CD4-positive, alpha-beta T cell (primary cell): ENCODE data around the gene ARL5C. TPM values are rescaled to one million over a fixed set of nuclear protein-coding genes. Genes with fewer than 3 reads are reported as not detected.
A peak's percentile ranks its signal among the peaks of the same experiment; 100 is the strongest.

Source experiments
- ATAC-seq: fragments of 200-7000 bp; cut with Tn5 transposase; one replicate; pipeline ENCODE4 v1.10.0; 2022; ENCODE audit warnings: mild to moderate bottlenecking; ENCODE audit not compliant: poor library complexity
- CTCF ChIA-PET: fragments of 350-600 bp; sonication (Branson Sonifier 250); formaldehyde crosslinking; loops from one replicate; lab custom pipeline; 2021; ENCODE audit warnings: antibody characterized with exemption, inconsistent platforms; lab: Charles Lee
- POLR2A ChIA-PET: fragments of 350-600 bp; sonication (Branson Sonifier 250); formaldehyde crosslinking; loops from one replicate; lab custom pipeline; 2021; ENCODE audit warnings: antibody characterized with exemption, inconsistent platforms; lab: Charles Lee
- DNase-seq, 14 experiments: peaks; one replicate each; pipeline ENCODE4 v3.0.0-alpha.2; 2013 to 2020; ENCODE audit warnings: mixed read lengths in 2 of 14
- H3K27ac ChIP-seq, 2 donors: one replicate each; pipeline versions ENCODE4 v1.5.1 to v1.7.0; 2013; ENCODE audit warnings: low read length in 2 of 2, low read depth in 1 of 2, mild to moderate bottlenecking in 1 of 2
- H3K27me3 ChIP-seq, 2 experiments: 1 replicate in 1 of 2; 2 replicates in 1 of 2; pipeline versions ENCODE4 v1.6.1 to v1.7.0; 2013; ENCODE audit warnings: low read length in 2 of 2, control low read depth in 1 of 2, mild to moderate bottlenecking in 1 of 2, moderate library complexity in 1 of 2; ENCODE audit not compliant: insufficient read depth in 2 of 2, control insufficient read depth in 1 of 2
- H3K36me3 ChIP-seq: one replicate; pipeline ENCODE4 v1.6.1; 2013; ENCODE audit warnings: low read length, control low read depth; ENCODE audit not compliant: insufficient read depth
- H3K4me1 ChIP-seq: one replicate; pipeline ENCODE4 v1.6.1; 2013; ENCODE audit warnings: low read length, control low read depth; ENCODE audit not compliant: insufficient read depth
- H3K4me3 ChIP-seq: one replicate; pipeline ENCODE4 v1.5.1; 2013; ENCODE audit warnings: mild to moderate bottlenecking, low read length, moderate library complexity
- H3K9me3 ChIP-seq, 2 experiments: 1 replicate in 1 of 2; 2 replicates in 1 of 2; pipeline versions ENCODE4 v1.6.1 to v1.7.0; 2013; ENCODE audit warnings: low read length in 2 of 2, mild to moderate bottlenecking in 2 of 2, control low read depth in 1 of 2, moderate library complexity in 1 of 2; ENCODE audit not compliant: control insufficient read depth in 1 of 2, insufficient read depth in 1 of 2
- H3K27ac Mint-ChIP-seq: one replicate; pipeline ENCODE4 v1.8.0; 2020; ENCODE audit warnings: mixed read lengths
- H3K27me3 Mint-ChIP-seq: one replicate; pipeline ENCODE4 v1.8.0; 2021; ENCODE audit warnings: mixed read lengths
- H3K36me3 Mint-ChIP-seq: one replicate; pipeline ENCODE4 v1.8.0; 2021; ENCODE audit warnings: low read depth, mixed read lengths
- H3K4me1 Mint-ChIP-seq: one replicate; pipeline ENCODE4 v1.8.0; 2021; ENCODE audit warnings: low read depth, mixed read lengths
- H3K4me3 Mint-ChIP-seq: one replicate; pipeline ENCODE4 v1.8.0; 2020; ENCODE audit warnings: mild to moderate bottlenecking, mixed read lengths
- H3K9me3 Mint-ChIP-seq: one replicate; pipeline ENCODE4 v1.8.0; 2020; ENCODE audit warnings: mixed read lengths
- CTCF ChIP-seq: fragments of 200-600 bp; IDR thresholded peaks from one replicate; pipeline ENCODE4 v1.8.0; 2022; ENCODE audit warnings: antibody characterized with exemption, mild to moderate bottlenecking
- intact Hi-C, 2 experiments: fragments of 100-400 bp; cut with DNase I in 1 of 2; cut with micrococcal nuclease in 1 of 2; formaldehyde crosslinking; loops; one replicate each; pipeline versions ENCODE4 v1.15.1 to v1.9.0; 2023 to 2025; cut with DNase I, micrococcal nuclease
- total RNA-seq, 174 experiments: library from RNA in 2 of 174; stranded (reverse) in 2 of 174; gene quantifications; one replicate each; pipeline ENCODE4 v1.2.3 and lab custom pipeline; 2021 to 2026

The ARL5C gene
- total RNA-seq, 2 experiments from 2014 or later, result not detected

GRCh38 chr17:39194985-39195524 lies 29.1 kb upstream of the ARL5C start:
- Mint-ChIP-seq H3K9me3 (no peaks in the 10 kb centered on the region), H3K27ac (no peak overlapping the region), H3K36me3 (peaks cover 14% of the 10 kb centered on the region), H3K4me3 (peak overlapping the region; percentile 44), H3K4me1 (peaks cover 47% of the 10 kb centered on the region), H3K27me3 (no peaks in the 10 kb centered on the region)
- intact Hi-C loops, result no loop called here
- H3K4me3 ChIP-seq, result no peak overlapping the region
- ChIA-PET POLR2A (interaction anchor here (0.9 kb wide), 2 partner anchors 10 to 43 kb away, joined by 3 to 4 read pairs; no protein-coding TSS in a partner anchor), CTCF (no interaction called here)
- no peaks in the 10 kb centered on the region for H3K27me3 ChIP-seq
- no peaks in the 10 kb centered on the region for H3K9me3 ChIP-seq
- no peak for TF ChIP-seq CTCF
- ATAC-seq, result no peak
- H3K27ac ChIP-seq, result no peak overlapping the region
- H3K4me1 ChIP-seq, result peaks cover 59% of the 10 kb centered on the region
- peaks cover 30% of the 10 kb centered on the region for H3K36me3 ChIP-seq
- no peak for DNase-seq

GRCh38 chr17:39194089-39194984 lies 28.4 kb upstream of the ARL5C start:
- no peak for ATAC-seq
- no peak overlapping the region for H3K4me3 ChIP-seq
- no peaks in the 10 kb centered on the region for H3K27me3 Mint-ChIP-seq
- intact Hi-C loops, result no loop called here
- TF ChIP-seq CTCF, result no peak
- H3K9me3 Mint-ChIP-seq, result no peaks in the 10 kb centered on the region
- H3K27ac Mint-ChIP-seq, result peak overlapping the region; percentile 28
- H3K36me3 ChIP-seq, result peaks cover 30% of the 10 kb centered on the region
- peak overlapping the region; percentile 62 for H3K4me3 Mint-ChIP-seq
- H3K27ac ChIP-seq, result no peak overlapping the region
- H3K4me1 ChIP-seq, result peaks cover 55% of the 10 kb centered on the region
- DNase-seq, result peak in 1 of 14 experiments; percentile 22
- H3K9me3 ChIP-seq, result no peaks in the 10 kb centered on the region
- peaks cover 40% of the 10 kb centered on the region for H3K4me1 Mint-ChIP-seq
- no peaks in the 10 kb centered on the region for H3K27me3 ChIP-seq
- POLR2A ChIA-PET, result no interaction called here
- peaks cover 9% of the 10 kb centered on the region for H3K36me3 Mint-ChIP-seq
- CTCF ChIA-PET, result no interaction called here

- Mint-ChIP-seq H3K27me3 (no peaks in the 10 kb centered on the region), H3K4me3 (no peak overlapping the region), H3K9me3 (no peaks in the 10 kb centered on the region), H3K27ac (no peak overlapping the region), H3K4me1 (peaks cover 30% of the 10 kb centered on the region), H3K36me3 (peaks cover 9% of the 10 kb centered on the region)
- H3K9me3 ChIP-seq, result no peaks in the 10 kb centered on the region
- DNase-seq (peak in 1 of 14 experiments; percentile 16), ATAC-seq (no peak)
- H3K27ac ChIP-seq, result no peak overlapping the region
- peaks cover 34% of the 10 kb centered on the region for H3K36me3 ChIP-seq
- no peaks in the 10 kb centered on the region for H3K27me3 ChIP-seq
- peaks cover 45% of the 10 kb centered on the region for H3K4me1 ChIP-seq
- intact Hi-C loops, result no loop called here
- TF ChIP-seq CTCF, result no peak
- CTCF ChIA-PET, result interaction anchor here (1.3 kb wide), 1 partner anchor 19 kb away, joined by 3 read pairs; no protein-coding TSS in a partner anchor
- H3K4me3 ChIP-seq, result no peak overlapping the region
- POLR2A ChIA-PET, result no interaction called here
Observed at GRCh38 chr17:39193346-39193745, 27.4 kb upstream of the ARL5C start.
